GM10847 (cell line): Measurements from ENCODE around the gene LONP2.

Source experiments
- POLR2A ChIP-seq: IDR thresholded peaks from 2 replicates; pipeline ENCODE4 v1.6.1; 2011; ENCODE audit not compliant: insufficient read length; ENCODE audit errors: extremely low read depth

Gene LONP2

GRCh38 chr16:48308535-48308934, 64.4 kb downstream of the LONP2 start:
- no peak for TF ChIP-seq POLR2A

- no peak for TF ChIP-seq POLR2A
Observed at GRCh38 chr16:48310908-48311641, 67.0 kb downstream of the LONP2 start.

GRCh38 chr16:48317026-48317425, 72.9 kb downstream of the LONP2 start:
- no peak for TF ChIP-seq POLR2A

GRCh38 chr16:48317614-48318315, 73.7 kb downstream of the LONP2 start:
- no peak for TF ChIP-seq POLR2A

- TF ChIP-seq POLR2A, result no peak
Observed at GRCh38 chr16:48318630-48319029, 74.5 kb downstream of the LONP2 start.

- TF ChIP-seq POLR2A, result no peak
Observed at GRCh38 chr16:48321317-48322036, 77.4 kb downstream of the LONP2 start.

- TF ChIP-seq POLR2A, result no peak
Observed at GRCh38 chr16:48323783-48324775, 80.0 kb downstream of the LONP2 start.

GRCh38 chr16:48326915-48327314, 82.8 kb downstream of the LONP2 start:
- TF ChIP-seq POLR2A, result no peak

- TF ChIP-seq POLR2A, result no peak
Observed at GRCh38 chr16:48329138-48329537, 85.0 kb downstream of the LONP2 start.

- TF ChIP-seq POLR2A, result no peak
Observed at GRCh38 chr16:48330189-48330840, 86.2 kb downstream of the LONP2 start.

GRCh38 chr16:48330841-48331192, 86.7 kb downstream of the LONP2 start:
- TF ChIP-seq POLR2A, result no peak

GRCh38 chr16:48332978-48333377, 88.9 kb downstream of the LONP2 start:
- no peak for TF ChIP-seq POLR2A

- no peak for TF ChIP-seq POLR2A
Observed at GRCh38 chr16:48334325-48334724, 90.2 kb downstream of the LONP2 start.

- no peak for TF ChIP-seq POLR2A
Observed at GRCh38 chr16:48335961-48336360, 91.9 kb downstream of the LONP2 start.
